GM12801 (cell line): ENCODE data around the gene MAD1L1.

Experiments
- CTCF ChIP-seq: IDR thresholded peaks from one replicate; pipeline ENCODE4 v1.5.1; 2011; ENCODE audit warnings: control low read depth; ENCODE audit not compliant: insufficient read length; ENCODE audit errors: extremely low read depth

MAD1L1 gene

GRCh38 chr7:2030475-2031450 is 202.0 kb downstream of the MAD1L1 start:
- TF ChIP-seq CTCF = no peak

- no peak for TF ChIP-seq CTCF
Measured at GRCh38 chr7:2029936-2030335, 202.8 kb downstream of the MAD1L1 start.

GRCh38 chr7:2029211-2029905 is 203.4 kb downstream of the MAD1L1 start:
- no peak for TF ChIP-seq CTCF

GRCh38 chr7:2028733-2029132 is 204.0 kb downstream of the MAD1L1 start:
- TF ChIP-seq CTCF = no peak

GRCh38 chr7:2025188-2025587 is 207.6 kb downstream of the MAD1L1 start:
- TF ChIP-seq CTCF = no peak

- TF ChIP-seq CTCF = no peak
Measured at GRCh38 chr7:2024567-2024918, 208.2 kb downstream of the MAD1L1 start.

GRCh38 chr7:2023877-2024566 is 208.7 kb downstream of the MAD1L1 start:
- no peak for TF ChIP-seq CTCF
